ENCODE measurements around the gene MBP. TPM values are rescaled to one million over a fixed set of nuclear protein-coding genes. Genes with fewer than 3 reads are reported as not detected.

The MBP gene
- total RNA-seq, 2 experiments from 2014 or later: 13.5 to 28.9 TPM

GRCh38 chr18:77088963-77089722 is 43.4 kb downstream of the MBP start:
- TF ChIP-seq EZH2phosphoT487 (IDR thresholded peaks at IDR 0.05; ENCODE audit: borderline replicate concordance, low read depth, low read length) (no peak), CTCF (conservative IDR thresholded peaks at IDR 0.05; ENCODE audit: low read length) (no peak)
- Histone ChIP-seq H3K4me1 (ENCODE audit: insufficient read depth, low read length, poor library complexity, severe bottlenecking) (peaks cover 22% of the 10 kb centered on the region), H3K4me3 (ENCODE audit: low read depth, low read length, poor library complexity, severe bottlenecking) (no peak overlapping the region), H2AFZ (ENCODE audit: low read length) (no peak overlapping the region), H3K9me2 (ENCODE audit: insufficient read depth, low read length) (no peaks in the 10 kb centered on the region), H4K20me1 (ENCODE audit: insufficient read depth, low read length) (no peaks in the 10 kb centered on the region), H3K9me3 (ENCODE audit: low read length) (no peaks in the 10 kb centered on the region), H3K4me2 (ENCODE audit: low read length) (peak overlapping the region; percentile 50), H3K36me3 (ENCODE audit: insufficient read depth, low read length) (no peaks in the 10 kb centered on the region; the same call in 1 of the 2 replicates), H3K79me2 (ENCODE audit: insufficient read depth, low read depth, low read length) (no peaks in the 10 kb centered on the region), H3K27ac (ENCODE audit: low read depth, low read length, poor library complexity, severe bottlenecking) (no peak overlapping the region)
- POLR2A ChIA-PET: no interaction called here
- no peak for DNase-seq (ENCODE audit: low spot score)
- intact Hi-C loops (cut with micrococcal nuclease; ENCODE audit: unreplicated experiment): no loop called here
- no TSS peak for BruUV-seq (replicated peaks)
- CTCF ChIA-PET (ENCODE audit: unreplicated experiment): no interaction called here

- peaks cover 22% of the 10 kb centered on the region for H3K4me1 ChIP-seq (ENCODE audit: insufficient read depth, low read length, poor library complexity, severe bottlenecking)
- H3K79me2 ChIP-seq (ENCODE audit: insufficient read depth, low read depth, low read length): no peaks in the 10 kb centered on the region
- no peak overlapping the region for H3K4me2 ChIP-seq (ENCODE audit: low read length)
- TF ChIP-seq CTCF (conservative IDR thresholded peaks at IDR 0.05; ENCODE audit: low read length) (no peak), EZH2phosphoT487 (IDR thresholded peaks at IDR 0.05; ENCODE audit: borderline replicate concordance, low read depth, low read length) (no peak)
- no TSS peak for BruUV-seq (replicated peaks)
- ChIA-PET CTCF (ENCODE audit: unreplicated experiment) (no interaction called here), POLR2A (no interaction called here)
- H2AFZ ChIP-seq (ENCODE audit: low read length): no peak overlapping the region
- no peaks in the 10 kb centered on the region for H3K9me2 ChIP-seq (ENCODE audit: insufficient read depth, low read length)
- H3K4me3 ChIP-seq (ENCODE audit: low read depth, low read length, poor library complexity, severe bottlenecking): no peak overlapping the region
- no peaks in the 10 kb centered on the region; the same call in 1 of the 2 replicates for H3K36me3 ChIP-seq (ENCODE audit: insufficient read depth, low read length)
- H4K20me1 ChIP-seq (ENCODE audit: insufficient read depth, low read length): no peaks in the 10 kb centered on the region
- intact Hi-C loops (cut with micrococcal nuclease; ENCODE audit: unreplicated experiment): no loop called here
- H3K9me3 ChIP-seq (ENCODE audit: low read length): no peaks in the 10 kb centered on the region
- no peak overlapping the region for H3K27ac ChIP-seq (ENCODE audit: low read depth, low read length, poor library complexity, severe bottlenecking)
- DNase-seq (ENCODE audit: low spot score): no peak
These were observed 45.0 kb downstream of the MBP start for GRCh38 chr18:77087393-77088141.

All from OCI-LY7 (cell line).